Measurements from ENCODE around the gene FKBP2.

The FKBP2 gene

GRCh38 chr11:64232182-64232966 is 8.5 kb upstream of the FKBP2 start:
- CTCF ChIA-PET, result interaction anchor here (0.6 to 2.3 kb wide), 5 partner anchors 18 to 395 kb away, joined by 3 to 12 read pairs (median 3); partner anchors contain the start of gene PLCB3
- H3K4me1 ChIP-seq (ENCODE audit: control insufficient read depth, insufficient read depth, low read length), result no peaks in the 10 kb centered on the region
- H3K4me3 ChIP-seq (ENCODE audit: low read depth, low read length), result no peak overlapping the region
- TF ChIP-seq ZIC2 (tag by site-specific recombination; IDR thresholded peaks at IDR 0.05), result peak; percentile 44
- TF ChIP-seq SETDB1 (IDR thresholded peaks at IDR 0.05; ENCODE audit: insufficient read length, low read length), result no peak
- TF ChIP-seq ZFP37 (tag by site-specific recombination; IDR thresholded peaks at IDR 0.05), result no peak
- POLR2A ChIA-PET, result interaction anchor here (0.7 to 3.5 kb wide), 4 partner anchors 9 to 173 kb away, joined by 3 to 18 read pairs (median 8); partner anchors contain the start of genes FKBP2 and STIP1
- H3K27ac ChIP-seq (ENCODE audit: extremely low read depth, low read depth, low read length), result no peak overlapping the region
- no peaks in the 10 kb centered on the region for H3K9me3 ChIP-seq (ENCODE audit: control insufficient read depth, insufficient read depth, low read depth, low read length)
- H3K36me3 ChIP-seq (ENCODE audit: control insufficient read depth in 2 of 2, insufficient read depth in 1 of 2, low read length in 2 of 2), result peaks cover 0 to 14% of the 10 kb centered on the region in 2 experiments; a peak in 1 of 3 replicates

- ChIA-PET POLR2A (interaction anchor here (0.7 to 3.5 kb wide), 4 partner anchors 8 to 172 kb away, joined by 3 to 18 read pairs (median 8); partner anchors contain the start of genes FKBP2 and STIP1), CTCF (interaction anchor here (0.7 to 2.3 kb wide), 6 partner anchors 12 to 396 kb away, joined by 3 to 12 read pairs (median 3); partner anchors contain the start of gene PLCB3)
- Histone ChIP-seq H3K9me3 (ENCODE audit: control insufficient read depth, insufficient read depth, low read depth, low read length) (no peaks in the 10 kb centered on the region), H3K4me3 (ENCODE audit: low read depth, low read length) (no peak overlapping the region), H3K36me3 (ENCODE audit: control insufficient read depth in 2 of 2, insufficient read depth in 1 of 2, low read length in 2 of 2) (peaks cover 0 to 20% of the 10 kb centered on the region in 2 experiments; a peak in 1 of 3 replicates), H3K4me1 (ENCODE audit: control insufficient read depth, insufficient read depth, low read length) (no peaks in the 10 kb centered on the region), H3K27ac (ENCODE audit: extremely low read depth, low read depth, low read length) (no peak overlapping the region)
- no peak for TF ChIP-seq ZNF140 (tag by site-specific recombination; IDR thresholded peaks at IDR 0.05)
- TF ChIP-seq PRDM4 (tag by site-specific recombination; IDR thresholded peaks at IDR 0.05), result no peak
- no peak for TF ChIP-seq ZNF785 (tag by site-specific recombination; IDR thresholded peaks at IDR 0.05)
- TF ChIP-seq ZEB2 (tag by site-specific recombination; IDR thresholded peaks at IDR 0.05), result no peak
- TF ChIP-seq ZNF585B (tag by site-specific recombination; IDR thresholded peaks at IDR 0.05), result no peak
- no peak for TF ChIP-seq KLF8 (tag by site-specific recombination; IDR thresholded peaks at IDR 0.05)
- TF ChIP-seq ZNF449 (tag by site-specific recombination; IDR thresholded peaks at IDR 0.05), result no peak
- no peak for TF ChIP-seq ZIC2 (tag by site-specific recombination; IDR thresholded peaks at IDR 0.05)
- TF ChIP-seq ZNF629 (tag by site-specific recombination; IDR thresholded peaks at IDR 0.05), result no peak
- no peak for TF ChIP-seq ZFP3 (tag by site-specific recombination; IDR thresholded peaks at IDR 0.05; ENCODE audit: low read depth)
- TF ChIP-seq ZNF513 (tag by site-specific recombination; IDR thresholded peaks at IDR 0.05), result no peak
- TF ChIP-seq PBX3 (CRISPR knock-in tag; IDR thresholded peaks at IDR 0.05), result no peak
- no peak for TF ChIP-seq ZNF292 (tag by site-specific recombination; IDR thresholded peaks at IDR 0.05; ENCODE audit: borderline replicate concordance, low read depth)
- TF ChIP-seq ZNF366 (tag by site-specific recombination; conservative IDR thresholded peaks at IDR 0.05), result no peak
Measured at GRCh38 chr11:64232967-64233315, 8.0 kb upstream of the FKBP2 start.
